A549 (cell line): ENCODE measurements around the gene CSNK1D. TPM values are rescaled to one million over a fixed set of nuclear protein-coding genes. Genes with fewer than 3 reads are reported as not detected.

Experiments
- ATAC-seq, 2 experiments: fragments of 200-7000 bp in 1 of 2; fragments of >200 bp in 1 of 2; cut with Nextera tagmentation in 1 of 2; cut with Tn5 transposase in 1 of 2; 3 replicates each; pipeline versions ENCODE4 v1.8.0 to v1.9.1; 2018 to 2020; ENCODE audit warnings: mild to moderate bottlenecking in 1 of 2, moderate library complexity in 1 of 2
- CTCF ChIA-PET: fragments of 300-600 bp; sonication (Branson Sonifier 250); formaldehyde crosslinking; extraction: SDS; loops from one replicate; lab custom pipeline; 2021; ENCODE audit warnings: antibody characterized with exemption, inconsistent platforms; lab: Yijun Ruan, JAX
- POLR2A ChIA-PET: fragments of 350-600 bp; formaldehyde crosslinking; extraction: SDS; loops from one replicate; lab custom pipeline; 2021; ENCODE audit warnings: antibody characterized with exemption, inconsistent platforms; lab: Yijun Ruan, JAX
- DNase-seq, 2 experiments: peaks; one replicate each; pipeline versions ENCODE4 v3.0.0 to v3.0.0-alpha.2; 2011 to 2016; ENCODE audit warnings: low read depth in 1 of 2, low spot score in 1 of 2
- FAIRE-seq: peaks from 2 replicates; lab custom pipeline; 2011; peaks lifted over from hg19 to GRCh38; lab: Jason Lieb, UNC
- H3K27ac ChIP-seq, 2 experiments: fragments of >200 bp; sonication (Bioruptor Twin); formaldehyde crosslinking; 3 replicates each; pipeline ENCODE4 v1.5.1; 2016 to 2017
- H3K4me1 ChIP-seq: fragments of >200 bp; sonication (Bioruptor Twin); formaldehyde crosslinking; 3 replicates; pipeline ENCODE4 v1.6.1; 2016
- H3K4me2 ChIP-seq: fragments of >200 bp; sonication (Bioruptor Twin); formaldehyde crosslinking; 3 replicates; pipeline ENCODE4 v1.6.1; 2016
- H3K4me3 ChIP-seq: fragments of >200 bp; sonication (Bioruptor Twin); formaldehyde crosslinking; 3 replicates; pipeline ENCODE4 v1.5.1; 2016
- H3K9me3 ChIP-seq: fragments of >200 bp; sonication (Bioruptor Twin); formaldehyde crosslinking; 3 replicates; pipeline ENCODE4 v1.6.1; 2016
- CBX2 ChIP-seq: fragments of 200-600 bp; sonication (generic); IDR thresholded peaks from 2 replicates; pipeline ENCODE4 v1.6.1; 2016; ENCODE audit warnings: low read depth, mild to moderate bottlenecking, borderline replicate concordance
- CBX8 ChIP-seq: fragments of 200-600 bp; sonication (generic); IDR thresholded peaks from 2 replicates; pipeline ENCODE4 v1.6.1; 2016
- CHD2 ChIP-seq: fragments of 150-350 bp; IDR thresholded peaks from 2 replicates; pipeline ENCODE4 v1.6.1; 2014; ENCODE audit warnings: low read length; ENCODE audit not compliant: partially characterized antibody
- EHF ChIP-seq: fragments of 250-450 bp; sonication (Bioruptor Pico); IDR thresholded peaks from 2 replicates; pipeline ENCODE4 v1.5.0; 2020; ENCODE audit warnings: mild to moderate bottlenecking
- EHMT2 ChIP-seq: fragments of 200-600 bp; sonication (generic); IDR thresholded peaks from 2 replicates; pipeline ENCODE4 v1.6.1; 2016; ENCODE audit warnings: antibody characterized with exemption, low read depth, mild to moderate bottlenecking, moderate library complexity
- FOSL2 ChIP-seq, 2 experiments: fragments of 450-650 bp in 1 of 2; fragments of >200 bp in 1 of 2; sonication (Bioruptor Twin) in 1 of 2; formaldehyde crosslinking; IDR thresholded peaks; 2 replicates each; pipeline versions ENCODE4 v1.5.0 to v1.6.1; 2016 to 2020; ENCODE audit warnings: mild to moderate bottlenecking in 1 of 2, moderate library complexity in 1 of 2
- FOXS1 ChIP-seq: fragments of 250-450 bp; sonication (Bioruptor Pico); IDR thresholded peaks from 2 replicates; pipeline ENCODE4 v1.5.0; 2020; ENCODE audit warnings: mild to moderate bottlenecking, moderate library complexity
- GATA3 ChIP-seq: IDR thresholded peaks from 2 replicates; pipeline ENCODE4 v1.6.1; 2012; ENCODE audit warnings: borderline replicate concordance
- HOXA7 ChIP-seq: fragments of 250-450 bp; sonication (Bioruptor Pico); IDR thresholded peaks from 2 replicates; pipeline ENCODE4 v1.5.0; 2020; ENCODE audit warnings: mild to moderate bottlenecking, moderate library complexity
- HOXB5 ChIP-seq: fragments of 250-450 bp; sonication (Bioruptor Pico); IDR thresholded peaks from 2 replicates; pipeline ENCODE4 v1.5.0; 2020; ENCODE audit warnings: mild to moderate bottlenecking, moderate library complexity
- JUN ChIP-seq, 2 experiments: fragments of >200 bp; sonication (Bioruptor Twin); formaldehyde crosslinking; IDR thresholded peaks; 2 replicates in 1 of 2; 3 replicates in 1 of 2; pipeline ENCODE4 v1.6.1; 2016 to 2017
- KDM1A ChIP-seq: fragments of 200-600 bp; sonication (generic); IDR thresholded peaks from 2 replicates; pipeline ENCODE4 v1.6.1; 2016; ENCODE audit warnings: low read depth, mild to moderate bottlenecking
- KDM5A ChIP-seq: fragments of 200-600 bp; sonication (generic); IDR thresholded peaks from 2 replicates; pipeline ENCODE4 v1.6.1; 2016; ENCODE audit warnings: antibody characterized with exemption, mild to moderate bottlenecking
- MAFK ChIP-seq: fragments of 450-650 bp; IDR thresholded peaks from 2 replicates; pipeline ENCODE4 v1.6.1; 2014; ENCODE audit not compliant: partially characterized antibody
- MAX ChIP-seq: IDR thresholded peaks from 2 replicates; pipeline ENCODE4 v1.6.1; 2012
- MYC ChIP-seq: IDR thresholded peaks from 2 replicates; pipeline ENCODE4 v1.6.1; 2012; ENCODE audit warnings: mild to moderate bottlenecking, inconsistent platforms, low read length, improper control_type of control experiment, borderline replicate concordance
- PBX3 ChIP-seq: IDR thresholded peaks from 2 replicates; pipeline ENCODE4 v1.6.1; 2012
- PHF8 ChIP-seq: fragments of 200-600 bp; sonication (generic); IDR thresholded peaks from 2 replicates; pipeline ENCODE4 v1.6.1; 2016; ENCODE audit warnings: low read depth, mild to moderate bottlenecking, antibody characterized with exemption, moderate library complexity, borderline replicate concordance
- POLR2AphosphoS2 ChIP-seq: conservative IDR thresholded peaks from 2 replicates; pipeline ENCODE4 v1.6.1; 2012; ENCODE audit warnings: low read length, improper control_type of control experiment, inconsistent platforms
- RNF2 ChIP-seq: fragments of 200-600 bp; sonication (generic); IDR thresholded peaks from 2 replicates; pipeline ENCODE4 v1.6.1; 2016; ENCODE audit warnings: low read depth, mild to moderate bottlenecking, antibody characterized with exemption, moderate library complexity, borderline replicate concordance
- SMC3 ChIP-seq: fragments of >200 bp; sonication (Bioruptor Twin); formaldehyde crosslinking; IDR thresholded peaks from 3 replicates; pipeline ENCODE4 v1.6.1; 2018; ENCODE audit warnings: inconsistent platforms
- ZC3H11A ChIP-seq: fragments of 450-650 bp; IDR thresholded peaks from 2 replicates; pipeline ENCODE4 v1.6.1; 2014; ENCODE audit warnings: antibody characterized with exemption, mild to moderate bottlenecking
- ZFP36 ChIP-seq: fragments of 450-650 bp; IDR thresholded peaks from 2 replicates; pipeline ENCODE4 v1.6.1; 2014; ENCODE audit warnings: borderline replicate concordance; ENCODE audit not compliant: partially characterized antibody
- ZSCAN20 ChIP-seq: fragments of 250-450 bp; sonication (Bioruptor Pico); IDR thresholded peaks from 2 replicates; pipeline ENCODE4 v1.8.0; 2022; ENCODE audit warnings: mild to moderate bottlenecking, moderate library complexity
- WGBS: methylation state at CpG from one replicate; pipeline ENCODE4 v1.1.6; 2017; ENCODE audit errors: missing lambda C conversion rate; 5-methylcytosine and 5-hydroxymethylcytosine counted together
- polyA plus RNA-seq, 4 experiments: library from polyadenylated mRNA; depleted of rRNA in 3 of 4; stranded (reverse); fragments of >200 nt; fragmentation: RNase III in 1 of 4; extraction: RNeasy Plus Mini Kit Qiagen cat#74134 plus additional on column Dnase treatment in 1 of 4; gene quantifications; 2 replicates in 3 of 4; 3 replicates in 1 of 4; pipeline ENCODE4 v1.2.3, GENCODE V29; 2011 to 2017
- TF ChIP-seq, protein P1 (sequence below): fragments of 450-650 bp; IDR thresholded peaks from 2 replicates; pipeline ENCODE4 v1.6.1; 2014; ENCODE audit warnings: antibody characterized with exemption
- TF ChIP-seq, protein P2 (sequence below): IDR thresholded peaks from 2 replicates; pipeline ENCODE4 v1.6.1; 2012; ENCODE audit warnings: low read depth, borderline replicate concordance
- TF ChIP-seq, protein P3 (sequence below): fragments of 150-350 bp; IDR thresholded peaks from 2 replicates; pipeline ENCODE4 v1.6.1; 2014; ENCODE audit warnings: low read depth, mild to moderate bottlenecking, low read length
- TF ChIP-seq, protein P4 (sequence below): fragments of 200-600 bp; sonication (generic); IDR thresholded peaks from 2 replicates; pipeline ENCODE4 v1.6.1; 2016; ENCODE audit warnings: antibody characterized with exemption, mild to moderate bottlenecking, moderate library complexity
- TF ChIP-seq, protein P5 (sequence below): fragments of >200 bp; sonication (Bioruptor Twin); formaldehyde crosslinking; IDR thresholded peaks from 2 replicates; pipeline ENCODE4 v1.6.1; 2016
- TF ChIP-seq, protein P6 (sequence below): fragments of >200 bp; sonication (Bioruptor Twin); formaldehyde crosslinking; IDR thresholded peaks from 3 replicates; pipeline ENCODE4 v1.6.1; 2016

Gene CSNK1D
- polyA plus RNA-seq, 2 of the 4 experiments (the other 2 are of a cell fraction): 130 to 163 TPM

DNA sequence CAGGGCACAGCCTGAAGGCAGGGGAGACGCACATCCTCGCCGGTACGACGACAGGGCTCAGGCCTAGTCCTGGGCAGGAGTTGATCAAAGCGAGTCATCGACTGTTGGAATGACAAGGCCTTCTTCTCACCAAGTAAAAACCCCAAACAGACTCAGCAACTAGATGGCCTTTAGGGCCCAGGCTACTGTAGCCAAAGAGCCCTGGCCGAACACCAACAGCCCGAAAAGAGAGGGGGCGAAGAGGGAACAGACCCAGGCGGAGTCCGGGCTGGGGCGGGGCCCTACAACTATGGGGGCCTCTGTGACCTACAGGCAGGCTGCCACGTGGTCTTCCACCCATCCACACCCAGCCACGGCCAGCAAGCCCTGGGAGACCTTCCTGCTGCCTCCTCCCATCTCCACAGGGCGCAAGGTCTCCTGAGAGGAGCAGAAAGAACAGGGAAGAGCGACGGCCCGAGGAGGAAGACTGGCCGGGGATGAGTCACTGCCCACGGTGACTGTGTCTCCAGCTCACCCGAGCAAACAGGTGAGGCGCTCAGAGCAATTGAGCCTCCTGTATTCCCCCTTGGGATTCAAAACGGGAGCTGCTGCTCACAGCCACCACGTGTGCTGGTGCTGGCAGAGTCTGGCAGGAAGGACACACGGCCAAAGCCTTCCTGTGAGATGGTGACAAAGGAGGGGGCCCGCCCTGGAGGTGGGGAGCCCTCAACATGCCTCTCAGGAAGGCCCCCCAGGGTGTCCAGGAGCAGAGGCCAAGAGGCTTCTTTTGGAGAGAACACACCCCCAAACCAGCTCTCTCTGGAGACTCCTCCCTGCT, 26.9 kb downstream of the CSNK1D start:
- ChIA-PET CTCF (interaction anchor here (0.6 to 17.6 kb wide), 15 partner anchors 9 to 216 kb away, joined by 3 to 289 read pairs (median 5); partner anchors contain the start of genes CCDC57, RAC3 and SECTM1), POLR2A (interaction anchor here (0.9 to 2.2 kb wide), 6 partner anchors 21 to 47 kb away, joined by 3 to 7 read pairs (median 4); partner anchors contain the start of gene CSNK1D)
- Histone ChIP-seq H3K4me3 (peak overlapping the region; percentile 3; the same call in 1 of the 3 replicates), H3K4me2 (peak overlapping the region; percentile 58), H3K4me1 (peaks cover 71% of the 10 kb centered on the region), H3K9me3 (no peaks in the 10 kb centered on the region), H3K27ac (peak overlapping the region; percentile 72 to 85)
- WGBS: 24% methylated on average over 19 of the region's 27 CpGs
- no peak for FAIRE-seq
- ATAC-seq: peak; percentile 46 to 47
- DNase-seq: peak; percentile 79 to 92
- TF ChIP-seq KDM5A (no peak), PBX3 (no peak), GATA3 (no peak), HOXA7 (CRISPR knock-in tag) (no peak), FOXS1 (no peak), EHMT2 (no peak), HOXB5 (no peak), MYC (peak; percentile 74), RNF2 (no peak), CHD2 (no peak), SMC3 (peak; percentile 13; the same call in 1 of the 3 replicates), EHF (CRISPR knock-in tag) (peak; percentile 30; the same call in 1 of the 2 replicates), MAFK (no peak), JUN (IDR thresholded peaks at IDR 0.05) (peak in 1 of 2 experiments; percentile 40; a peak in 1 of 5 replicates), CBX8 (no peak), KDM1A (no peak), CBX2 (no peak), ZC3H11A (no peak), ZFP36 (no peak), POLR2AphosphoS2 (peak; percentile 37), FOSL2 (IDR thresholded peaks at IDR 0.05) (0 out of 2 replicates have a peak, but pooled peaks have one; percentile 41), FOSL2 (CRISPR knock-in tag; IDR thresholded peaks at IDR 0.05) (peak; percentile 91), ZSCAN20 (CRISPR knock-in tag) (no peak), PHF8 (no peak), MAX (peak; percentile 80)
- TF ChIP-seq, protein P1, sequence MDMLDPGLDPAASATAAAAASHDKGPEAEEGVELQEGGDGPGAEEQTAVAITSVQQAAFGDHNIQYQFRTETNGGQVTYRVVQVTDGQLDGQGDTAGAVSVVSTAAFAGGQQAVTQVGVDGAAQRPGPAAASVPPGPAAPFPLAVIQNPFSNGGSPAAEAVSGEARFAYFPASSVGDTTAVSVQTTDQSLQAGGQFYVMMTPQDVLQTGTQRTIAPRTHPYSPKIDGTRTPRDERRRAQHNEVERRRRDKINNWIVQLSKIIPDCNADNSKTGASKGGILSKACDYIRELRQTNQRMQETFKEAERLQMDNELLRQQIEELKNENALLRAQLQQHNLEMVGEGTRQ: peak; percentile 42; the same call in 1 of the 2 replicates
- TF ChIP-seq, protein P2, sequence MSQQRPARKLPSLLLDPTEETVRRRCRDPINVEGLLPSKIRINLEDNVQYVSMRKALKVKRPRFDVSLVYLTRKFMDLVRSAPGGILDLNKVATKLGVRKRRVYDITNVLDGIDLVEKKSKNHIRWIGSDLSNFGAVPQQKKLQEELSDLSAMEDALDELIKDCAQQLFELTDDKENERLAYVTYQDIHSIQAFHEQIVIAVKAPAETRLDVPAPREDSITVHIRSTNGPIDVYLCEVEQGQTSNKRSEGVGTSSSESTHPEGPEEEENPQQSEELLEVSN: peak; percentile 16; the same call in 1 of the 2 replicates
- TF ChIP-seq, protein P3, sequence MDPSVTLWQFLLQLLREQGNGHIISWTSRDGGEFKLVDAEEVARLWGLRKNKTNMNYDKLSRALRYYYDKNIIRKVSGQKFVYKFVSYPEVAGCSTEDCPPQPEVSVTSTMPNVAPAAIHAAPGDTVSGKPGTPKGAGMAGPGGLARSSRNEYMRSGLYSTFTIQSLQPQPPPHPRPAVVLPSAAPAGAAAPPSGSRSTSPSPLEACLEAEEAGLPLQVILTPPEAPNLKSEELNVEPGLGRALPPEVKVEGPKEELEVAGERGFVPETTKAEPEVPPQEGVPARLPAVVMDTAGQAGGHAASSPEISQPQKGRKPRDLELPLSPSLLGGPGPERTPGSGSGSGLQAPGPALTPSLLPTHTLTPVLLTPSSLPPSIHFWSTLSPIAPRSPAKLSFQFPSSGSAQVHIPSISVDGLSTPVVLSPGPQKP: no peak
- TF ChIP-seq, protein P4, sequence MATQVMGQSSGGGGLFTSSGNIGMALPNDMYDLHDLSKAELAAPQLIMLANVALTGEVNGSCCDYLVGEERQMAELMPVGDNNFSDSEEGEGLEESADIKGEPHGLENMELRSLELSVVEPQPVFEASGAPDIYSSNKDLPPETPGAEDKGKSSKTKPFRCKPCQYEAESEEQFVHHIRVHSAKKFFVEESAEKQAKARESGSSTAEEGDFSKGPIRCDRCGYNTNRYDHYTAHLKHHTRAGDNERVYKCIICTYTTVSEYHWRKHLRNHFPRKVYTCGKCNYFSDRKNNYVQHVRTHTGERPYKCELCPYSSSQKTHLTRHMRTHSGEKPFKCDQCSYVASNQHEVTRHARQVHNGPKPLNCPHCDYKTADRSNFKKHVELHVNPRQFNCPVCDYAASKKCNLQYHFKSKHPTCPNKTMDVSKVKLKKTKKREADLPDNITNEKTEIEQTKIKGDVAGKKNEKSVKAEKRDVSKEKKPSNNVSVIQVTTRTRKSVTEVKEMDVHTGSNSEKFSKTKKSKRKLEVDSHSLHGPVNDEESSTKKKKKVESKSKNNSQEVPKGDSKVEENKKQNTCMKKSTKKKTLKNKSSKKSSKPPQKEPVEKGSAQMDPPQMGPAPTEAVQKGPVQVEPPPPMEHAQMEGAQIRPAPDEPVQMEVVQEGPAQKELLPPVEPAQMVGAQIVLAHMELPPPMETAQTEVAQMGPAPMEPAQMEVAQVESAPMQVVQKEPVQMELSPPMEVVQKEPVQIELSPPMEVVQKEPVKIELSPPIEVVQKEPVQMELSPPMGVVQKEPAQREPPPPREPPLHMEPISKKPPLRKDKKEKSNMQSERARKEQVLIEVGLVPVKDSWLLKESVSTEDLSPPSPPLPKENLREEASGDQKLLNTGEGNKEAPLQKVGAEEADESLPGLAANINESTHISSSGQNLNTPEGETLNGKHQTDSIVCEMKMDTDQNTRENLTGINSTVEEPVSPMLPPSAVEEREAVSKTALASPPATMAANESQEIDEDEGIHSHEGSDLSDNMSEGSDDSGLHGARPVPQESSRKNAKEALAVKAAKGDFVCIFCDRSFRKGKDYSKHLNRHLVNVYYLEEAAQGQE: no peak
- TF ChIP-seq, protein P5, sequence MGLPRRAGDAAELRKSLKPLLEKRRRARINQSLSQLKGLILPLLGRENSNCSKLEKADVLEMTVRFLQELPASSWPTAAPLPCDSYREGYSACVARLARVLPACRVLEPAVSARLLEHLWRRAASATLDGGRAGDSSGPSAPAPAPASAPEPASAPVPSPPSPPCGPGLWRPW: no peak
- TF ChIP-seq, protein P6, sequence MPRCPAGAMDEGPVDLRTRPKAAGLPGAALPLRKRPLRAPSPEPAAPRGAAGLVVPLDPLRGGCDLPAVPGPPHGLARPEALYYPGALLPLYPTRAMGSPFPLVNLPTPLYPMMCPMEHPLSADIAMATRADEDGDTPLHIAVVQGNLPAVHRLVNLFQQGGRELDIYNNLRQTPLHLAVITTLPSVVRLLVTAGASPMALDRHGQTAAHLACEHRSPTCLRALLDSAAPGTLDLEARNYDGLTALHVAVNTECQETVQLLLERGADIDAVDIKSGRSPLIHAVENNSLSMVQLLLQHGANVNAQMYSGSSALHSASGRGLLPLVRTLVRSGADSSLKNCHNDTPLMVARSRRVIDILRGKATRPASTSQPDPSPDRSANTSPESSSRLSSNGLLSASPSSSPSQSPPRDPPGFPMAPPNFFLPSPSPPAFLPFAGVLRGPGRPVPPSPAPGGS: no peak
